GM06990 (cell line): ENCODE measurements around the gene FAM90A26.
A peak's percentile ranks its signal among the peaks of the same experiment; 100 is the strongest.
"Not testable (repeated sequence)": the region's sequence is repeated elsewhere in the genome, so short reads cannot be mapped to it uniquely, and the experiment has no call there.

Experiments used
- DNase-seq: peaks from one replicate; pipeline ENCODE4 v3.0.0-alpha.2; 2011; ENCODE audit not compliant: insufficient read length; ENCODE audit errors: extremely low read depth
- H3K27me3 ChIP-seq: replicated peaks from 2 replicates; pipeline ENCODE4 v1.6.0; 2011; ENCODE audit warnings: low read length; ENCODE audit not compliant: control insufficient read depth, insufficient read depth
- H3K36me3 ChIP-seq: 2 replicates; pipeline ENCODE4 v1.5.1; 2011; ENCODE audit warnings: low read length; ENCODE audit not compliant: control insufficient read depth, insufficient read depth
- H3K4me3 ChIP-seq: replicated peaks from 2 replicates; pipeline ENCODE4 v1.5.1; 2011; ENCODE audit warnings: low read depth, mild to moderate bottlenecking, control low read depth, low read length
- CTCF ChIP-seq: IDR thresholded peaks from 2 replicates; pipeline ENCODE4 v1.5.1; 2011; ENCODE audit warnings: low read length, control low read depth, mild to moderate bottlenecking, inconsistent platforms; ENCODE audit not compliant: insufficient read depth, poor library complexity, severe bottlenecking

The FAM90A26 gene

GRCh38 chr4:9169791-9170459 is at the start of gene FAM90A26:
Gene FAM90A26, plus strand, starts transcription at chr4:9170409. Its CDS starts 2,764 bp downstream, at chr4:9173173.
- H3K27me3 ChIP-seq, DNase-seq, H3K4me3 ChIP-seq, H3K36me3 ChIP-seq: not testable (repeated sequence)

GRCh38 chr4:9122711-9123110 is 47.5 kb upstream of the FAM90A26 start:
- not testable (repeated sequence) for DNase-seq

GRCh38 chr4:9123572-9124007 is 46.6 kb upstream of the FAM90A26 start:
- not testable (repeated sequence) for H3K4me3 ChIP-seq, H3K36me3 ChIP-seq, DNase-seq, H3K27me3 ChIP-seq
- peak; percentile 40 for TF ChIP-seq CTCF

More at GRCh38 chr4:9122711-9123110, 47.5 kb upstream of the FAM90A26 start:
- not testable (repeated sequence) for H3K36me3 ChIP-seq, H3K27me3 ChIP-seq, H3K4me3 ChIP-seq

GRCh38 chr4:9125601-9126161 is 44.5 kb upstream of the FAM90A26 start:
- H3K4me3 ChIP-seq, H3K36me3 ChIP-seq, H3K27me3 ChIP-seq, DNase-seq: not testable (repeated sequence)

- not testable (repeated sequence) for DNase-seq, H3K27me3 ChIP-seq, H3K4me3 ChIP-seq, H3K36me3 ChIP-seq
These were observed 38.8 kb upstream of the FAM90A26 start for GRCh38 chr4:9131420-9131819.

GRCh38 chr4:9132849-9133248 is 37.4 kb upstream of the FAM90A26 start:
- H3K36me3 ChIP-seq, H3K4me3 ChIP-seq, DNase-seq, H3K27me3 ChIP-seq: not testable (repeated sequence)

- H3K36me3 ChIP-seq, H3K4me3 ChIP-seq, DNase-seq, H3K27me3 ChIP-seq: not testable (repeated sequence)
These were observed 36.2 kb upstream of the FAM90A26 start for GRCh38 chr4:9134011-9134410.

- H3K36me3 ChIP-seq, DNase-seq, H3K27me3 ChIP-seq, H3K4me3 ChIP-seq: not testable (repeated sequence)
These were observed 35.7 kb upstream of the FAM90A26 start for GRCh38 chr4:9134556-9134955.

GRCh38 chr4:9141050-9141449 is 29.2 kb upstream of the FAM90A26 start:
- not testable (repeated sequence) for H3K27me3 ChIP-seq, DNase-seq, H3K36me3 ChIP-seq, H3K4me3 ChIP-seq

GRCh38 chr4:9142786-9143185 is 27.4 kb upstream of the FAM90A26 start:
- not testable (repeated sequence) for H3K36me3 ChIP-seq, H3K4me3 ChIP-seq, DNase-seq, H3K27me3 ChIP-seq
